SK-N-SH (cell line): Measurements from ENCODE around the gene OBSL1. TPM values are rescaled to one million over a fixed set of nuclear protein-coding genes. Genes with fewer than 3 reads are reported as not detected.

Source experiments
- CTCF ChIA-PET: fragments of 300-600, 350-600 bp; formaldehyde crosslinking; extraction: SDS; loops from one replicate; lab custom pipeline; 2021; lab: Yijun Ruan, JAX
- POLR2A ChIA-PET: fragments of 350-600 bp; sonication (Branson Sonifier 250); formaldehyde crosslinking; extraction: SDS; loops from one replicate; lab custom pipeline; 2020; ENCODE audit warnings: antibody characterized with exemption, inconsistent platforms; lab: Yijun Ruan, JAX
- DNase-seq: peaks from one replicate; pipeline ENCODE4 v3.0.0; 2012
- H2AFZ ChIP-seq: fragments of 200-600 bp; sonication (generic); 2 replicates; pipeline ENCODE4 v1.8.1; 2016; ENCODE audit warnings: antibody characterized with exemption, mild to moderate bottlenecking, low read depth
- H3F3A ChIP-seq: fragments of 200-600 bp; sonication (generic); replicated peaks from 2 replicates; pipeline ENCODE3; 2016; ENCODE audit warnings: antibody characterized with exemption, mild to moderate bottlenecking; ENCODE audit not compliant: insufficient read depth
- H3K27ac ChIP-seq, 2 experiments: fragments of 200-500 bp in 1 of 2; fragments of 200-600 bp in 1 of 2; sonication (Bioruptor generic) in 1 of 2; sonication (generic), shearing (Covaris generic) in 1 of 2; 2 replicates each; pipeline versions ENCODE4 v1.5.1 to v1.6.1; 2014 to 2016; ENCODE audit warnings: low read depth in 2 of 2, inconsistent platforms in 1 of 2, low read length in 1 of 2, mild to moderate bottlenecking in 1 of 2, mixed read lengths in 1 of 2
- H3K27me3 ChIP-seq: fragments of 200-600 bp; sonication (generic), shearing (Covaris generic); 2 replicates; pipeline ENCODE4 v1.6.1; 2016; ENCODE audit warnings: mixed run types; ENCODE audit not compliant: insufficient read depth
- H3K36me3 ChIP-seq, 2 experiments: fragments of 200-500 bp in 1 of 2; fragments of 200-600 bp in 1 of 2; sonication (Bioruptor generic) in 1 of 2; sonication (generic) in 1 of 2; replicated peaks in 1 of 2; 2 replicates each; pipeline versions ENCODE3 to v1.5.1; 2014 to 2016; ENCODE audit warnings: low read length in 1 of 2, mild to moderate bottlenecking in 1 of 2; ENCODE audit not compliant: insufficient read depth in 2 of 2, control insufficient read depth in 1 of 2
- H3K4me1 ChIP-seq, 2 experiments: fragments of 200-500 bp in 1 of 2; fragments of 200-600 bp in 1 of 2; sonication (Bioruptor generic) in 1 of 2; sonication (generic), shearing (Covaris generic) in 1 of 2; 2 replicates each; pipeline versions ENCODE4 v1.5.1 to v1.6.1; 2014 to 2016; ENCODE audit warnings: low read depth in 1 of 2, low read length in 1 of 2, mixed run types in 1 of 2; ENCODE audit not compliant: insufficient read depth in 2 of 2, control insufficient read depth in 1 of 2
- H3K4me2 ChIP-seq: fragments of 200-600 bp; sonication (generic), shearing (Covaris generic); 2 replicates; pipeline ENCODE4 v1.6.1; 2017; ENCODE audit warnings: mixed run types
- H3K4me3 ChIP-seq, 2 experiments: fragments of 200-500 bp in 1 of 2; fragments of 200-600 bp in 1 of 2; sonication (Bioruptor generic) in 1 of 2; sonication (generic), shearing (Covaris generic) in 1 of 2; 2 replicates each; pipeline versions ENCODE4 v1.5.1 to v1.8.1; 2014 to 2016; ENCODE audit warnings: low read depth in 2 of 2, inconsistent platforms in 1 of 2, low read length in 1 of 2, mild to moderate bottlenecking in 1 of 2, mixed read lengths in 1 of 2, moderate library complexity in 1 of 2
- H3K79me2 ChIP-seq: fragments of 200-600 bp; sonication (generic); 2 replicates; pipeline ENCODE4 v1.8.1; 2017; ENCODE audit warnings: mild to moderate bottlenecking; ENCODE audit not compliant: insufficient read depth
- H3K9ac ChIP-seq: fragments of 200-600 bp; sonication (generic); 2 replicates; pipeline ENCODE4 v1.6.1; 2017; ENCODE audit warnings: mixed run types
- H3K9me2 ChIP-seq: fragments of 200-600 bp; sonication (generic); 2 replicates; pipeline ENCODE4 v1.6.1; 2017; ENCODE audit warnings: mixed run types
- H3K9me3 ChIP-seq: fragments of 200-600 bp; sonication (generic); 2 replicates; pipeline ENCODE4 v1.6.1; 2017; ENCODE audit warnings: mixed run types, mild to moderate bottlenecking, moderate library complexity
- H4K20me1 ChIP-seq: fragments of 200-600 bp; sonication (generic); 2 replicates; pipeline ENCODE4 v1.6.1; 2017; ENCODE audit warnings: mild to moderate bottlenecking, mixed run types; ENCODE audit not compliant: insufficient read depth
- FOSL2 ChIP-seq: IDR thresholded peaks from 2 replicates; pipeline ENCODE4 v1.4.0; 2012; ENCODE audit warnings: low read depth, mild to moderate bottlenecking, moderate library complexity, borderline replicate concordance
- FOXJ3 ChIP-seq: sonication (generic); formaldehyde crosslinking; IDR thresholded peaks from 2 replicates; pipeline ENCODE4 v1.5.1; 2020; ENCODE audit warnings: mild to moderate bottlenecking, missing genetic modification reagents
- JUND ChIP-seq: IDR thresholded peaks from 2 replicates; pipeline ENCODE4 v1.4.0; 2012
- MEF2A ChIP-seq: IDR thresholded peaks from 2 replicates; pipeline ENCODE4 v1.4.0; 2012; ENCODE audit warnings: low read depth, borderline replicate concordance
- MXI1 ChIP-seq: IDR thresholded peaks from 2 replicates; pipeline ENCODE4 v1.6.1; 2012; ENCODE audit warnings: mild to moderate bottlenecking, low read depth, low read length, improper control_type of control experiment
- POLR2AphosphoS5 ChIP-seq: IDR thresholded peaks from 2 replicates; pipeline ENCODE4 v1.6.1; 2012; ENCODE audit warnings: low read depth, low read length
- RCOR1 ChIP-seq: fragments of 150-350 bp; IDR thresholded peaks from 2 replicates; pipeline ENCODE4 v1.6.1; 2017; ENCODE audit warnings: antibody characterized with exemption, low read length
- SIN3A ChIP-seq: IDR thresholded peaks from 2 replicates; pipeline ENCODE4 v1.6.1; 2012; ENCODE audit warnings: low read depth, mild to moderate bottlenecking, low read length, moderate library complexity, borderline replicate concordance
- TAF1 ChIP-seq: IDR thresholded peaks from 2 replicates; pipeline ENCODE4 v1.6.1; 2012; ENCODE audit warnings: low read depth, mild to moderate bottlenecking, low read length, moderate library complexity, borderline replicate concordance
- TCF12 ChIP-seq: IDR thresholded peaks from 2 replicates; pipeline ENCODE4 v1.4.0; 2012
- TEAD4 ChIP-seq: IDR thresholded peaks from 2 replicates; pipeline ENCODE4 v1.4.0; 2012; ENCODE audit warnings: mild to moderate bottlenecking, borderline replicate concordance; ENCODE audit not compliant: insufficient read depth
- YY1 ChIP-seq: IDR thresholded peaks from 2 replicates; pipeline ENCODE4 v1.4.0; 2012; ENCODE audit warnings: low read depth, mild to moderate bottlenecking
- WGBS: methylation state at CpG from one replicate; pipeline ENCODE4 v1.1.6; 2017; ENCODE audit warnings: low lambda C conversion rate; 5-methylcytosine and 5-hydroxymethylcytosine counted together
- polyA plus RNA-seq, 3 experiments: library from polyadenylated mRNA; depleted of rRNA; stranded (reverse); fragments of >200 nt; gene quantifications; 2 replicates each; pipeline ENCODE4 v1.2.3, GENCODE V29; 2012
- TF ChIP-seq, protein P1 (sequence below): fragments of 150-350 bp; IDR thresholded peaks from 2 replicates; pipeline ENCODE4 v1.6.1; 2016; ENCODE audit warnings: mild to moderate bottlenecking, low read depth, low read length
- TF ChIP-seq, protein P2 (sequence below): fragments of 200-600 bp; sonication (generic); IDR thresholded peaks from 2 replicates; pipeline ENCODE4 v1.6.1; 2017; ENCODE audit warnings: antibody characterized with exemption, mild to moderate bottlenecking, moderate library complexity
- TF ChIP-seq, protein P3 (sequence below): IDR thresholded peaks from 2 replicates; pipeline ENCODE4 v1.6.1; 2012; ENCODE audit warnings: mild to moderate bottlenecking, low read depth, low read length, moderate library complexity
- TF ChIP-seq, protein P4 (sequence below): IDR thresholded peaks from 2 replicates; pipeline ENCODE4 v1.4.0; 2012; ENCODE audit warnings: low read depth, borderline replicate concordance

Gene OBSL1
- polyA plus RNA-seq, 1 of the 3 experiments (the other 2 are of a cell fraction) = 93.0 TPM

DNA sequence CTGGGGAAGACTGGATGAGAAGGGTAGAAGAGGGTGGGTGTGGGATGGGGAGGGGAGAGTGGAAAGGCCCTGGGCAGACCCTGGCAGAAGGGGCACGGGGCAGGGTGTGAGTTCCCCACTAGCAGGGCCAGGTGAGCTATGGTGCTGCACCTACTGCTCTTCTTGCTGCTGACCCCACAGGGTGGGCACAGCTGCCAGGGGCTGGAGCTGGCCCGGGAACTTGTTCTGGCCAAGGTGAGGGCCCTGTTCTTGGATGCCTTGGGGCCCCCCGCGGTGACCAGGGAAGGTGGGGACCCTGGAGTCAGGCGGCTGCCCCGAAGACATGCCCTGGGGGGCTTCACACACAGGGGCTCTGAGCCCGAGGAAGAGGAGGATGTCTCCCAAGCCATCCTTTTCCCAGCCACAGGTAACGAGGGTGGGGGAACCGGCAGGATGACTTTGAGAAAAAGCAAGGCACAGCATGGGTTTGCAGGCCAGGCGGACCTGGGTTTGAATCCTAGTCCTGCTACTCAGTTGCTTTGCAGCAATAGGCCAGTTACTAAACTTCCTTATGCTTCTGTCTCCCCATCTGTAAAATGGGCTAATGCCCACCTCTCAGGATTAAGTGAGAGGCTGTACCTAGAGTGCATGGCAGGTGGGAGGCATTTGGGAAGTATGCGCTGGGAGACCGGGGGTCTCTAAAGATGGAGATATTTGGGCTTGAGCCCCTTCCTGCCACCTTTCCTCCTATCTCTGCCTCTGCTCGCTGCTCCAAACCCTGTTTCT is 1.1 kb upstream of the OBSL1 start, which contains the start of gene INHA:
Gene INHA (plus strand): TSS at position 74 of the 765 bp plus-strand sequence. CDS start 65 bp downstream, at position 139.
- H3K27ac ChIP-seq = peak within 1 kb of the TSS; percentile 36 to 76
- WGBS = 94% methylated on average over 8 of the region's 13 CpGs
- peak within 1 kb of the TSS; percentile 97 for H2AFZ ChIP-seq
- 0 out of 2 replicates have a peak, but pooled peaks have one; percentile 4 for TF ChIP-seq FOXJ3 (CRISPR knock-in tag)
- TF ChIP-seq TCF12 = no peak
- H3K27me3 ChIP-seq = no peaks in the 10 kb centered on the region; the same call in 1 of the 2 replicates
- H3K79me2 ChIP-seq = peaks cover 4% of the 10 kb centered on the region; the same call in 1 of the 2 replicates
- H3K4me1 ChIP-seq = peaks cover 3 to 21% of the 10 kb centered on the region in 2 experiments; a peak in 1 of 4 replicates
- H3K36me3 ChIP-seq = peaks cover 6 to 15% of the 10 kb centered on the region in 2 experiments
- peak within 1 kb of the TSS; percentile 69 for H3K9ac ChIP-seq
- no peaks in the 10 kb centered on the region for H4K20me1 ChIP-seq
- DNase-seq = no peak
- H3F3A ChIP-seq = peaks cover 6% of the 10 kb centered on the region
- H3K4me2 ChIP-seq = peak within 1 kb of the TSS; percentile 81
- peak within 1 kb of the TSS; percentile 65 to 82 for H3K4me3 ChIP-seq
- ChIA-PET CTCF (interaction anchor here (1.7 to 5.5 kb wide), 3 partner anchors 12 to 71 kb away, joined by 13 to 48 read pairs (median 13); partner anchors contain the start of gene STK11IP), POLR2A (interaction anchor here (1.9 to 3.8 kb wide), 4 partner anchors 20 to 46 kb away, joined by 9 to 56 read pairs (median 18); partner anchors contain the start of genes CHPF, STK11IP and TMEM198)
- no peaks in the 10 kb centered on the region for H3K9me3 ChIP-seq
- H3K9me2 ChIP-seq = no peaks in the 10 kb centered on the region

DNA sequence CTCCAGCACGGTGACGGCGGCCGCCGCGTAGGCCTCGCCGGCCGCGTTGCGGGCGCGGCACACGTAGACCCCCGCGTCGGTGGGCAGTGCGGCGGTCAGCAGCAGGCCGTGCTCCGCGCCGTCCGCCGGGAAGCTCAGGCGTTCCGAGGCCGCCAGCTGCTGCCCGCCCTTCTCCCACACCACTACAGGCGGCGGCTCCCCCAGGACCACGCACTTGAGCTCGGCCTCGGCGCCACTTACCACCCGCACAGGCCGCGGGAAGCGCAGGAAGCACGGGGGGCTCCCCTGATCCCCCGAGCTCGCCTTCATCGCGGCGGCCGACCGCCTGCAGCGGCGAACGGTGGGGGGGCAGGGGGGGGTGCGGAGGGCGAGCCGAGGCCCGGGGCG is 422 bp downstream of the OBSL1 start:
- H3K4me3 ChIP-seq = peak overlapping the region; percentile 65 to 82
- H3F3A ChIP-seq = peaks cover 6% of the 10 kb centered on the region
- ChIA-PET CTCF (interaction anchor here (0.7 to 5.5 kb wide), 11 partner anchors 9 to 119 kb away, joined by 3 to 48 read pairs (median 6); partner anchors contain the start of gene STK11IP), POLR2A (interaction anchor here (0.6 to 3.8 kb wide), 10 partner anchors 9 to 72 kb away, joined by 3 to 56 read pairs (median 9); partner anchors contain the start of genes CHPF, STK11IP and TMEM198)
- DNase-seq = no peak
- peak overlapping the region; percentile 97; the same call in 1 of the 2 replicates for H2AFZ ChIP-seq
- no peaks in the 10 kb centered on the region for H4K20me1 ChIP-seq
- H3K79me2 ChIP-seq = peaks cover 4% of the 10 kb centered on the region; the same call in 1 of the 2 replicates
- peak overlapping the region; percentile 81 for H3K4me2 ChIP-seq
- WGBS = no CpG with 5 or more reads among the region's 55 CpGs
- peak overlapping the region; percentile 69 for H3K9ac ChIP-seq
- no peaks in the 10 kb centered on the region for H3K9me2 ChIP-seq
- H3K27ac ChIP-seq = peak overlapping the region in 1 of 2 experiments; percentile 76; a peak in 2 of 4 replicates
- peaks cover 3 to 21% of the 10 kb centered on the region in 2 experiments; a peak in 1 of 4 replicates for H3K4me1 ChIP-seq
- peaks cover 8 to 26% of the 10 kb centered on the region in 2 experiments for H3K36me3 ChIP-seq
- H3K9me3 ChIP-seq = no peaks in the 10 kb centered on the region
- H3K27me3 ChIP-seq = no peaks in the 10 kb centered on the region
- no peak for TF ChIP-seq JUND
- TF ChIP-seq TEAD4 = no peak
- TF ChIP-seq SIN3A = no peak; the same call in 1 of the 2 replicates
- no peak for TF ChIP-seq POLR2AphosphoS5
- TF ChIP-seq FOXJ3 (CRISPR knock-in tag) = no peak
- no peak for TF ChIP-seq TCF12
- TF ChIP-seq, protein P1, sequence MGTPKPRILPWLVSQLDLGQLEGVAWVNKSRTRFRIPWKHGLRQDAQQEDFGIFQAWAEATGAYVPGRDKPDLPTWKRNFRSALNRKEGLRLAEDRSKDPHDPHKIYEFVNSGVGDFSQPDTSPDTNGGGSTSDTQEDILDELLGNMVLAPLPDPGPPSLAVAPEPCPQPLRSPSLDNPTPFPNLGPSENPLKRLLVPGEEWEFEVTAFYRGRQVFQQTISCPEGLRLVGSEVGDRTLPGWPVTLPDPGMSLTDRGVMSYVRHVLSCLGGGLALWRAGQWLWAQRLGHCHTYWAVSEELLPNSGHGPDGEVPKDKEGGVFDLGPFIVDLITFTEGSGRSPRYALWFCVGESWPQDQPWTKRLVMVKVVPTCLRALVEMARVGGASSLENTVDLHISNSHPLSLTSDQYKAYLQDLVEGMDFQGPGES = no peak
- TF ChIP-seq, protein P2, sequence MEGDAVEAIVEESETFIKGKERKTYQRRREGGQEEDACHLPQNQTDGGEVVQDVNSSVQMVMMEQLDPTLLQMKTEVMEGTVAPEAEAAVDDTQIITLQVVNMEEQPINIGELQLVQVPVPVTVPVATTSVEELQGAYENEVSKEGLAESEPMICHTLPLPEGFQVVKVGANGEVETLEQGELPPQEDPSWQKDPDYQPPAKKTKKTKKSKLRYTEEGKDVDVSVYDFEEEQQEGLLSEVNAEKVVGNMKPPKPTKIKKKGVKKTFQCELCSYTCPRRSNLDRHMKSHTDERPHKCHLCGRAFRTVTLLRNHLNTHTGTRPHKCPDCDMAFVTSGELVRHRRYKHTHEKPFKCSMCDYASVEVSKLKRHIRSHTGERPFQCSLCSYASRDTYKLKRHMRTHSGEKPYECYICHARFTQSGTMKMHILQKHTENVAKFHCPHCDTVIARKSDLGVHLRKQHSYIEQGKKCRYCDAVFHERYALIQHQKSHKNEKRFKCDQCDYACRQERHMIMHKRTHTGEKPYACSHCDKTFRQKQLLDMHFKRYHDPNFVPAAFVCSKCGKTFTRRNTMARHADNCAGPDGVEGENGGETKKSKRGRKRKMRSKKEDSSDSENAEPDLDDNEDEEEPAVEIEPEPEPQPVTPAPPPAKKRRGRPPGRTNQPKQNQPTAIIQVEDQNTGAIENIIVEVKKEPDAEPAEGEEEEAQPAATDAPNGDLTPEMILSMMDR = no peak
- TF ChIP-seq RCOR1 = no peak
- TF ChIP-seq, protein P3, sequence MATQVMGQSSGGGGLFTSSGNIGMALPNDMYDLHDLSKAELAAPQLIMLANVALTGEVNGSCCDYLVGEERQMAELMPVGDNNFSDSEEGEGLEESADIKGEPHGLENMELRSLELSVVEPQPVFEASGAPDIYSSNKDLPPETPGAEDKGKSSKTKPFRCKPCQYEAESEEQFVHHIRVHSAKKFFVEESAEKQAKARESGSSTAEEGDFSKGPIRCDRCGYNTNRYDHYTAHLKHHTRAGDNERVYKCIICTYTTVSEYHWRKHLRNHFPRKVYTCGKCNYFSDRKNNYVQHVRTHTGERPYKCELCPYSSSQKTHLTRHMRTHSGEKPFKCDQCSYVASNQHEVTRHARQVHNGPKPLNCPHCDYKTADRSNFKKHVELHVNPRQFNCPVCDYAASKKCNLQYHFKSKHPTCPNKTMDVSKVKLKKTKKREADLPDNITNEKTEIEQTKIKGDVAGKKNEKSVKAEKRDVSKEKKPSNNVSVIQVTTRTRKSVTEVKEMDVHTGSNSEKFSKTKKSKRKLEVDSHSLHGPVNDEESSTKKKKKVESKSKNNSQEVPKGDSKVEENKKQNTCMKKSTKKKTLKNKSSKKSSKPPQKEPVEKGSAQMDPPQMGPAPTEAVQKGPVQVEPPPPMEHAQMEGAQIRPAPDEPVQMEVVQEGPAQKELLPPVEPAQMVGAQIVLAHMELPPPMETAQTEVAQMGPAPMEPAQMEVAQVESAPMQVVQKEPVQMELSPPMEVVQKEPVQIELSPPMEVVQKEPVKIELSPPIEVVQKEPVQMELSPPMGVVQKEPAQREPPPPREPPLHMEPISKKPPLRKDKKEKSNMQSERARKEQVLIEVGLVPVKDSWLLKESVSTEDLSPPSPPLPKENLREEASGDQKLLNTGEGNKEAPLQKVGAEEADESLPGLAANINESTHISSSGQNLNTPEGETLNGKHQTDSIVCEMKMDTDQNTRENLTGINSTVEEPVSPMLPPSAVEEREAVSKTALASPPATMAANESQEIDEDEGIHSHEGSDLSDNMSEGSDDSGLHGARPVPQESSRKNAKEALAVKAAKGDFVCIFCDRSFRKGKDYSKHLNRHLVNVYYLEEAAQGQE = no peak
- no peak for TF ChIP-seq TAF1
- no peak for TF ChIP-seq FOSL2
- TF ChIP-seq MEF2A = no peak
- TF ChIP-seq, protein P4, sequence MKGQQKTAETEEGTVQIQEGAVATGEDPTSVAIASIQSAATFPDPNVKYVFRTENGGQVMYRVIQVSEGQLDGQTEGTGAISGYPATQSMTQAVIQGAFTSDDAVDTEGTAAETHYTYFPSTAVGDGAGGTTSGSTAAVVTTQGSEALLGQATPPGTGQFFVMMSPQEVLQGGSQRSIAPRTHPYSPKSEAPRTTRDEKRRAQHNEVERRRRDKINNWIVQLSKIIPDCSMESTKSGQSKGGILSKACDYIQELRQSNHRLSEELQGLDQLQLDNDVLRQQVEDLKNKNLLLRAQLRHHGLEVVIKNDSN = no peak
- TF ChIP-seq MXI1 = no peak
- TF ChIP-seq YY1 = no peak
